ENCODE measurements around the gene PDILT. TPM values are rescaled to one million over a fixed set of nuclear protein-coding genes. Genes with fewer than 3 reads are reported as not detected.

The PDILT gene
- total RNA-seq, 1 donor from 2014 or later = not detected

DNA sequence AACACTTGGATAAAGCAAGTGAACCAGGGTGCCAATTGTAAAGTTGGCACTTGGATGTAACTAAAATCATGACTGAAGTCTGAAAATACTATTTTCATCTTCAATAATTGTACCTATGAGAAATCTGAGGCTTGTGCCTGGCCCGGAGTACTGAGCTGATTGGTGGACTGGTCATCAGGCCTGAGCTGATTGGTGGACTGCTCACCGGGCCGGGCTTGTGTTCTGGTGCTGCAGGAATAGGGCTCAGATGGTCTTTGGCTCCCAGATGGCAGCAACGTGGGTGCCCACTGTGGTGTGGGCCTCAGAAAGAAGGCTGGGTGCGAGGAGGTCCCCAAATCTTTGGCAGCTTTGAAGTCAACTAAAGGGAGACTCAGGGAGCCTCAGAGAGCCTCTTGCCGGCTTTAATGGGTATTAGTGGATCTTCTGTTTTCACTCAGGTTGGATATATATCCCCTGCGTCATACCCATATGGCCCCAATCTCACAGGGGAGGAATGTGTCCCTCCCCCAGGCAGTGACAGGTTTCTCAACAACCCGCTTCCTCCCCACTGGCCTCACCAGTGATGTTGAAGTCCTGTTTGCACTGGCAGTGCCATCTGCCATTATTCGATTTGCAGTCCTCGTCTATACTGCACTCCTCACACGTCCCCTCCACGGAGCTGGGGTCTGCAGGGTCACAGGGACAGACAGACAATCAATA, 56.7 kb downstream of the PDILT start:
- TF ChIP-seq, protein P1, sequence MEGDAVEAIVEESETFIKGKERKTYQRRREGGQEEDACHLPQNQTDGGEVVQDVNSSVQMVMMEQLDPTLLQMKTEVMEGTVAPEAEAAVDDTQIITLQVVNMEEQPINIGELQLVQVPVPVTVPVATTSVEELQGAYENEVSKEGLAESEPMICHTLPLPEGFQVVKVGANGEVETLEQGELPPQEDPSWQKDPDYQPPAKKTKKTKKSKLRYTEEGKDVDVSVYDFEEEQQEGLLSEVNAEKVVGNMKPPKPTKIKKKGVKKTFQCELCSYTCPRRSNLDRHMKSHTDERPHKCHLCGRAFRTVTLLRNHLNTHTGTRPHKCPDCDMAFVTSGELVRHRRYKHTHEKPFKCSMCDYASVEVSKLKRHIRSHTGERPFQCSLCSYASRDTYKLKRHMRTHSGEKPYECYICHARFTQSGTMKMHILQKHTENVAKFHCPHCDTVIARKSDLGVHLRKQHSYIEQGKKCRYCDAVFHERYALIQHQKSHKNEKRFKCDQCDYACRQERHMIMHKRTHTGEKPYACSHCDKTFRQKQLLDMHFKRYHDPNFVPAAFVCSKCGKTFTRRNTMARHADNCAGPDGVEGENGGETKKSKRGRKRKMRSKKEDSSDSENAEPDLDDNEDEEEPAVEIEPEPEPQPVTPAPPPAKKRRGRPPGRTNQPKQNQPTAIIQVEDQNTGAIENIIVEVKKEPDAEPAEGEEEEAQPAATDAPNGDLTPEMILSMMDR (IDR thresholded peaks at IDR 0.05; ENCODE audit: unreplicated experiment) = no peak
- H3K9me3 Mint-ChIP-seq = no peaks in the 10 kb centered on the region
- H3K4me3 Mint-ChIP-seq = no peak overlapping the region
- no peak for DNase-seq (ENCODE audit: low spot score in 2 of 2, unreplicated experiment in 2 of 2)
- H3K4me1 Mint-ChIP-seq = no peaks in the 10 kb centered on the region
- H3K36me3 Mint-ChIP-seq = no peaks in the 10 kb centered on the region
- H3K27ac Mint-ChIP-seq = no peak overlapping the region
- peaks cover 9% of the 10 kb centered on the region for H3K27me3 Mint-ChIP-seq (ENCODE audit: low read depth)

DNA sequence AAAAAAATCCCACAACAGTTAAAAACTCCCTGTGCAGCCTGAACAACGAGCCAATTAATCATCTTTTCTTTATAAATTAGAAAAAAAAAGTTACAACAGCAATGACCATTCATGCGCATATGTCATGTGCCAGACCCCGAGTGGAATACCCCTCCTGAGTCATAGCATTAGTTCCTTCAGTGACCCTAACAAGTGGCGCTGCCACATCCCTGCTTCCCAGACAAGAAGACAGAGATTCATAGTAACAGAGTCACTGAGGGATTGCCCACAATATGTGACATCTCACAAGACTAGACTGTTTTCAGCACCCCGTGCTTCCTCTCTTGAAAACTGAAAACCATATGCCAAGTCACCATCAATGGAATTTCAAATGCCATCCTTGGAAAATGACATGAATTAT, 59.9 kb downstream of the PDILT start:
- Mint-ChIP-seq H3K4me1 (no peaks in the 10 kb centered on the region), H3K27ac (no peak overlapping the region), H3K4me3 (no peak overlapping the region), H3K36me3 (no peaks in the 10 kb centered on the region), H3K27me3 (ENCODE audit: low read depth) (peaks cover 3% of the 10 kb centered on the region), H3K9me3 (no peaks in the 10 kb centered on the region)
- TF ChIP-seq, protein P1 (IDR thresholded peaks at IDR 0.05; ENCODE audit: unreplicated experiment) = no peak
- no peak for DNase-seq (ENCODE audit: low spot score in 2 of 2, unreplicated experiment in 2 of 2)

DNA sequence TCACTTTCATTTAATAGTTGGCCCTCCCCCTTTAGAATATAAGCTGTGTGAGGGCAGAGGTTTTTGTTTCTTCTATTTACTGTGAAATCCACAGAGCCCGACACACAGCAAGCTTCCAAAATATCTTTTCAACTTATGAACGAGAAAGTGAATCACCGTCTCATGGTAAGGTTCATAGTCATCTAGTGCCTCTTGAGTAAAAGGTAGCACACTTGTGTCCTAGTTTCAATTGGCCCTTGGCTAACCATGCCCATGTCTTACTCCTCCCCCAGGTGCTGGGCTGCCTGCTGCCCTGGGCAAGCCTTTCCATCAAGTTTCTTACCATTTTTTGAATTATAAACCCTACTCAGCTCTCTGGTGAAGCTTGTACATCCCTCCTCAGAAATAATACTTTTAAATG, 64.8 kb downstream of the PDILT start:
- Mint-ChIP-seq H3K9me3 (no peaks in the 10 kb centered on the region), H3K4me1 (no peaks in the 10 kb centered on the region), H3K27me3 (ENCODE audit: low read depth) (peaks cover 26% of the 10 kb centered on the region), H3K27ac (no peak overlapping the region), H3K4me3 (no peak overlapping the region), H3K36me3 (no peaks in the 10 kb centered on the region)
- TF ChIP-seq, protein P1 (IDR thresholded peaks at IDR 0.05; ENCODE audit: unreplicated experiment) = no peak
- DNase-seq (ENCODE audit: low spot score in 2 of 2, unreplicated experiment in 2 of 2) = no peak

DNA sequence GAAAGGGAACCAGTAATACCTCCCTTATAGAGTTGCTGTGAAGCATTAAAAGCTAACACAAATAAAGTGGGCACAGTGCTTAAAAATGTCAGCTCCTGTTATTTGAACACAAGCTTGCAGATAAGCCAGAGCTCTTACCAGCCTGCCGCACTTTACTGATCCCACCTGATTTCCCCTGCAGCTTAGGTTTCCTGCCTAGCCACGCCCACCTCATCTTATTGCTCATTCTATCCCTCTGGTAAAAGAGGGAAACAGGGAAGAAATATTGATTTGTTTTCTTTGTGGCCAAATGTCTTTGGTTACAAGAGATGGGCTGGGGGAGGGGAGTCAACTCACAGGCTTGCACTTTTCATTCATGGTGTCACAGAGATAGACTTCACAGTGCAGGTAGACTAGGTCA, 67.6 kb downstream of the PDILT start:
- Mint-ChIP-seq H3K9me3 (no peaks in the 10 kb centered on the region), H3K27ac (no peak overlapping the region), H3K36me3 (no peaks in the 10 kb centered on the region), H3K27me3 (ENCODE audit: low read depth) (peaks cover 26% of the 10 kb centered on the region), H3K4me1 (no peaks in the 10 kb centered on the region), H3K4me3 (no peak overlapping the region)
- TF ChIP-seq, protein P1 (IDR thresholded peaks at IDR 0.05; ENCODE audit: unreplicated experiment) = no peak
- no peak for DNase-seq (ENCODE audit: low spot score in 2 of 2, unreplicated experiment in 2 of 2)

DNA sequence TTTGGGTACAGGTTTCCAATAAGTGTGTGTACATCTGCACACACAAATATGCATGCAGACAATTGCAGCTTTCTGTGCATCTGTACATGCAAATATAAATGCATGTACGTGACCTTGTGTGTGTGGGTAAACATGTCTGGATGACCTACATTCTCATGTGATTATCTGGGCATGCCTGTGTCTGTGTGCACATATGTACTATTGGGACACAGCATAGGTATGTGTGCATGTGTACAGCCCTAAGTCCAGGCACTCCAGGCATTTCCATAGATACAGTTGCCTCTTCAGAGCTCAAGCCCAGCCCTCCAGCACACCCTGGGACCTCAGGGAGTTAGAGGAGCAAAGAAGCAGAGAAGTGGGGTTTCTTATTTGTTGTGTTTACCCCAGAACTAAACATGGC, 70.1 kb downstream of the PDILT start:
- H3K36me3 Mint-ChIP-seq = no peaks in the 10 kb centered on the region
- DNase-seq (ENCODE audit: low spot score in 2 of 2, unreplicated experiment in 2 of 2) = no peak
- no peak overlapping the region for H3K4me3 Mint-ChIP-seq
- peaks cover 26% of the 10 kb centered on the region for H3K27me3 Mint-ChIP-seq (ENCODE audit: low read depth)
- no peak overlapping the region for H3K27ac Mint-ChIP-seq
- H3K9me3 Mint-ChIP-seq = no peaks in the 10 kb centered on the region
- no peaks in the 10 kb centered on the region for H3K4me1 Mint-ChIP-seq
- TF ChIP-seq, protein P1 (IDR thresholded peaks at IDR 0.05; ENCODE audit: unreplicated experiment) = no peak

Data from mesothelial cell of epicardium (in vitro differentiated cells).